ENCODE data around the gene BAIAP3.

DNA sequence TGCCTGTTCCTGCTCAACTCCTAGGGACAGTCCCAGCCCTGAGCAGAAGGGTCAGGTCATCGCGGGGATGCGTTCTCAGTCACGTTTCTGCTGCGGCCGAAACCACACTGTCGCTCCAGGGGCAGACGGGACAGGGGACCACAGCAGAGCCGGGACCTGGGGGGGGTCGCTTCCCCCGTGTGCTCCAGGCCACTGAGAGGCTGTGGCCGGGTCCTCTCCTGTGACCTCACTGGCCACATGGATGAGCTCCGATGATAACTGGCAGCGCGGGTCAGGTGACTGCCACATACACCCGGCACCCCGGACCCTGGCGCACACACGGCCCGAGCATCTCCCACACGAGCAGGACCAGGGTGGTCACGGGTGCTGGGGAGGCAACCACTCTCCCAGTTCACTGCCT is 31.1 kb downstream of the BAIAP3 start:
- TF ChIP-seq, protein P1, sequence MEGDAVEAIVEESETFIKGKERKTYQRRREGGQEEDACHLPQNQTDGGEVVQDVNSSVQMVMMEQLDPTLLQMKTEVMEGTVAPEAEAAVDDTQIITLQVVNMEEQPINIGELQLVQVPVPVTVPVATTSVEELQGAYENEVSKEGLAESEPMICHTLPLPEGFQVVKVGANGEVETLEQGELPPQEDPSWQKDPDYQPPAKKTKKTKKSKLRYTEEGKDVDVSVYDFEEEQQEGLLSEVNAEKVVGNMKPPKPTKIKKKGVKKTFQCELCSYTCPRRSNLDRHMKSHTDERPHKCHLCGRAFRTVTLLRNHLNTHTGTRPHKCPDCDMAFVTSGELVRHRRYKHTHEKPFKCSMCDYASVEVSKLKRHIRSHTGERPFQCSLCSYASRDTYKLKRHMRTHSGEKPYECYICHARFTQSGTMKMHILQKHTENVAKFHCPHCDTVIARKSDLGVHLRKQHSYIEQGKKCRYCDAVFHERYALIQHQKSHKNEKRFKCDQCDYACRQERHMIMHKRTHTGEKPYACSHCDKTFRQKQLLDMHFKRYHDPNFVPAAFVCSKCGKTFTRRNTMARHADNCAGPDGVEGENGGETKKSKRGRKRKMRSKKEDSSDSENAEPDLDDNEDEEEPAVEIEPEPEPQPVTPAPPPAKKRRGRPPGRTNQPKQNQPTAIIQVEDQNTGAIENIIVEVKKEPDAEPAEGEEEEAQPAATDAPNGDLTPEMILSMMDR (IDR thresholded peaks at IDR 0.05) = no peak
- no peak for TF ChIP-seq POLR2A (IDR thresholded peaks at IDR 0.05)
